HuH-7 (cell line): Measurements from ENCODE around the gene NDST3.
"Not testable (repeated sequence)": the region's sequence is repeated elsewhere in the genome, so short reads cannot be mapped to it uniquely, and the experiment has no call there.

Experiments
- DNase-seq: peaks from one replicate; pipeline ENCODE4 v3.0.0; 2011; ENCODE audit warnings: low spot score

The NDST3 gene

DNA sequence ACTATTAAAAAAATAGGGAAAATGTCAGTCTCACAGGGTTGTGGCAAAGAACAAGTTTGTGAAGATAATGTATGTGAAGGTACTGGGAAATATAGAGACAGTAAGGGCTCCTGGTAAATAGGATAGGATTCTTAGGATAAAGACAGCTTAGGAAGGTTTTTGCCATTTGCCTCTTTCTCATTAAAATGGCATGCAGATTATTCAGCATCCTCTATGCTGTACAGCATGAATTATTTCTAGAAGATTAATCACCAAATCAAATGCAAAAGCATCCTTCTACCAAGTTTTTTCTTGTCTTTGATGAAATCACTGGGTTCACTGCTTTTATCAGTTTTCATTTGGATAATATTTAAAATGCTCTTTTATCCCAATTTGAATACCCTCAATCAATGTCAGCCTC, 142.8 kb downstream of the NDST3 start:
- no peak for DNase-seq

DNA sequence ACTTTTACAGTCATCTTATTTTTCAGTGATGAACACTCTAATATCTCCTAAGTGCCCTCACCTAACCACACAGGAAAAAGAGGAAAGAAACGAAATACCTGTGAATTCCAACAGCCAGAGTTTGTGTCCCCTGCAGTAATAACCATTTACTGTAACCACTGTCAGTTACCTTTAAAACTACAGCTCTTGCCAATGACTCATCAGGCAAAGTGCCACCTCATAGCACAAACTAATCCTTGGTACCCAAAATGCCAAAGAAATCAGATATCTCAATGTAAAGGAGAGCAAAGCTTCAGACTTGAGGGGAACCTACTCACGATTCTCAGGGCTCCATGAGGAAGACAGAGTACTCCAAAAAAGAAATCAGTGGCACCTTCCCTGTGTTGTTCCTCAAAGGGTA, 146.5 kb downstream of the NDST3 start:
- DNase-seq, result no peak

DNA sequence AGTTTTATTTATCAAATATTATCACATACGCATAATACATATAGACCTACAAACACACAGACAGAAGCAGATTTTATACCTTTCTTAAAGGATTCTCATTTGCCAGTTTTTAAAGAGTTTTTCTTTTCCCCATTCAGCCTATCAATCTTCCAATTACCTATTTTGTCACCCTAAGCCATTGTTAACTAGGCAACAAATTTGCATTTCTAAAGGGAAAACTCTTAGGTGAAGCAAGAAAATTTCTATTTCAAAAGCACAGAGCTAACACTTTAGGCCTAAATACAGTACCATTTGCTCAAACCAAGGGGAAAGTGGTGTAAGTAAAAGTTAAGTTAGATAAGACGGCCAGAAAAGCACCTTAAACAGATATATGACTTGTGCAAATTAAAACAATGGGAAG, 156.6 kb downstream of the NDST3 start:
- no peak for DNase-seq

DNA sequence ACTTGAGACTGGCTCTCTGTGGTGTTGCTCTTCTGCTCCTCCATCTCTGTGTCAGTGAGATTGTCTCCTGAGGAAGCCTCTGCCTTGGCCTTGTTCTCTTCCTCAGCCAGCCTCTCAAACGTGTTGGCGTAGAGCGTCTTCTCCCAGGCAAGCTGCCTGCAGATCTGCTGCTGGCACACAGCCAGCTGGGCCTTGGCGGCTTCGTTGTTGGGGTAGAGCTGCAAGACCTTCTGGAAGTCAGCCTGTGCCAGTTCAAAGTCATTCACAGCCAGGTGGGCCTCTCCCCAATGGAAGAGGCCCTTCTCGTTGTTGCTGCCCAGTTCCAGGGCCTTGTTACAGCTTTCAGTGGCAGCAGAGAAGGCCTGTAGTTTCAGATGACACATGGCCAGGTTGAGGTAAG, 159.1 kb downstream of the NDST3 start:
- DNase-seq, result no peak

DNA sequence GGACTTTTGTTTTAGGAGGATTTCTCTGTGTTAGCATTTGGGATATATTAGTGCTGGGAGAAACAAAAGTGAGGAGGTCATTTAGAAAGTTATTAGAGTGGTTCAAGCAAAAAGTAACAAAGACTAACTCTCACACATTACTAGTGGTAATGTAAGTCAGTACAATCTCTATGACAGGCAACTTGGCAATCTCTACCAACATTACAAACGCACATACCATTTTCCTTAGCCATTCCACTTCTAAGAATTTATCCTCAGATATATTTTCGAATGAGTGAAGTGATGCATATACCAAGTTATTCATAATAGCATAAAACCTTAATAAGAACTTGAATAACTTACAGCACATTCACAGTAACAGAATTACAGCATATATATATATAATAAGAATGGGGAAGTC, 172.3 kb downstream of the NDST3 start:
- DNase-seq, result no peak

DNA sequence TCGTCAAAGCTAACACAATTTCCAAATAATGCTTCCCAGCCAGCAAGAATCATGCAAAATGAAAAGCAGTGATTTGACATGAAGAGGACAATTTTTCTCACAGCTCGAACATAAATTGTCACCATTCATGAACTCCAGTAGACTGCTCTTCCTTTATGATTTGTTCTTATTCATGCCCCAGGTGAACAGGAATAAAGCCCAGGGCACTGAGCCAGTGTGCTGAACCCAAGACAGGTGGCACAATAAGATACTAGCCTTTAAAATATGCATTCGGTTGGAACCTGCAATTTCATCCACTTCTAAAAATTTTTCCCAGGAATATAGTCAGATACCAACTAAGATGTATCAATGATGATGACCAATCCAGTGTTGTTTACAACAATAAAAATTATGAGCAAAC, 178.8 kb downstream of the NDST3 start:
- no peak for DNase-seq

DNA sequence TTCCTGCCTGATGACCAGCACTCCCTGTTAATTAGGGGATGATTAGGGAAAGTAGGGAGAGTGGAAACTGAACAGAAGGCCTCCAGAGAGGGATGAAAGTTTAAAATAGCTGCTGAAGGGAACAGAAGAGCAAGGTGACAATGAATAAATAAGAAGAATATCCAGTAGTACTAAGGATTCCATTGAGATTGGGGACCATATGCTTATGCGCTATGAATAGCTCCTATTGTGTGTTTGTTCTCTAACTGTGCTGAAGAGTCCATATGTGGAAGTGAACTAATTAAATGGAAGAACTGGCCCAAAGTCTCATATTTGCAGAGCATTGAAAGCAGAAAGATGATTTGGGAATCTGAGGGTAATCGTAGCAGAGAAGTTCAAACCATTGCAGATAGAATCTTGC, 181.5 kb downstream of the NDST3 start:
- DNase-seq, result no peak

DNA sequence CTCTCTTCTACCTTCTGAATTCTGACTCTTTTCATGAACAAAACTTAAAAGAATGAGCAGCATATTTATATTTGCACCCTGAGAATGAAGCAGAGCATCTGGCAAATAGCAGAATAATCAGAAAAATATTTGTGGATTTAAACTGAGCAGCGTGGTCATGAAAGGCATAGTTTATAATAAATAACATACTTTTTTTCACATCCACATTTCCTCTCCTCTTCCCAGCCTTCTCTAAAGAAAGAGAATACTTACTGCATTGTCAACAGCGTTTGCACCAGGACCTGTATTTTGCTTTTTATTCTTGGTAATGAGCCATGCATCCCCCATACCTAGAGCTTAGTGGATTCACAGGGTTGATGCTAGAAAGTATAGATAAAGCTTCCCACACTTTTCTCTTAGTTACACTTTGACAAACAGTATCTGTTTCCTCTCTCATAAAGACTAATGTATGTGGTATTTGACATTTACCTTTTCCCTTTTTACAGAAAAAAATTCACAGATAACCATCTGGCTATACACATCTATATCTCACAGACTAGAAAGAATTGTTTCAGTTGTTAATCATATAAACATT, 187.0 kb downstream of the NDST3 start:
- DNase-seq, result no peak

DNA sequence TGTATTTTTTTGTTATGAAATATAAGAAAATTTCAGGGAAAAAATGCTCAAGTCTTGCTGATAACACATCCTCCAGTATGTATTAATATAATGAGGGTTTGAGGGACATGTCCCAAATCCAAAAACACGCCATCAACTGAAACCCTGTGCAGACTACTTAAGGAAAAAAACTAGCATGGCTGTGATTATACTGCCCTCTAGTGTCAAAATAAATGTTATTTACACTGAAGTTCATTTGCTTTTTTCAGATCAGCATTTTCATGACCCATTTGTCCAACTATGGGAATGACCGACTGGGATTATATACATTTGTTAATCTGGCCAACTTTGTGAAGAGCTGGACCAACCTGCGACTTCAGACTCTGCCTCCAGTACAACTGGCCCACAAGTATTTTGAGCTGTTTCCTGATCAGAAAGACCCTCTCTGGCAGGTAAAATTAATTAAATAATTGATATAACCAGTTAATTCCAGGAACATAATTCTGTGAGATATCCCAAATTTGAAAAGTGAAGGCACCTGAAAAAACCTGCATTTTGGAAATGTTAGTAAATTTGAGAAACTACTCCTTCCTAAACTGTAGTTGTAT, 190.1 kb downstream of the NDST3 start:
- peak; percentile 5 for DNase-seq

DNA sequence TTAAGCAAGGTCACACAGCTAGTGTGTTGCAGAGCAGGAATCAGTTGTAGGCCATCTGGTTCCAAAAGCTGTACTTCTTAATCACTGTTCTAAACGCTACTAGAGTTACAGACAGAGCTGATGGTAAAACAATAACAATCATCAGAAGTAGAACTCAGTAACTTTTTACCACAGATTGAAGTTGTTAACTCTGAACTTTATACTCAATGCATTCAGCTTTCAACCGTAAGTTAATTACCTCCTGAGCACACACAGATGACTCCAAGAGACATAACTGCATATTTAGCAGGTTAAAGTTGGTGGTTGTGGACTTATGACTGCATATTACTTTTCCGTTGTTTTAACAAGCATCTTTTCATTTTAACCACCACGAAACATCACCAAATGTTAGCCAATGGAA, 191.2 kb downstream of the NDST3 start:
- DNase-seq, result no peak

DNA sequence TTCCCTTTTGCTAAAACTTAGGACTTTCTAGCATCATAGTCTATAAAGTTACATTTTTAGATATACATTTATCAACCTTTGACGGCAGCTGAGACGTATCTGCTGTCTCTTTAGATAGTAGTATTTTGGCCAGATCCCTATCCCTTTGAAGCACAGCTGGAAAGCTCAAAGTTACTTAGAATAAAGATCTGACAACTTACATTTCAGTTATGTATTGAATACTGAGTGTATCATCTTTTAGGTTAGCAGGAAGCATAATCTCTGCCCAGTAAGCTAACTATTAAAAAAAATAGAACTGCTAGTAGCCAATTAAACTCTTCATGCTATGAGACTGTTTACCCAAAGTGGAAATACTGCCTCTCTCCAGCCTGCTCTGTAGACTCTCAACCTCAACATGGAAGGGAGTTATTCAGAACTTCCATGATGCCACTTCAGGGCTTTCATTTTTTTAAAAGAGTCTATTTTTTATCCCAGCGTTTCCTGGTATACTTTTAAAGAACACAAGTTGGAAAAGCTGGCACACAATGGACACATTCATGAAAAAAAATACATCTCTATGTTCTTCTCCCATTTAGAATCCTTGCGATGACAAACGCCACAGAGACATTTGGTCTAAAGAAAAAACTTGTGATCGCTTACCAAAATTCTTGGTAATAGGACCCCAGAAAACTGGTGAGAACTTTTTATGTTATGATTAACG, 192.2 kb downstream of the NDST3 start:
- DNase-seq, result no peak

DNA sequence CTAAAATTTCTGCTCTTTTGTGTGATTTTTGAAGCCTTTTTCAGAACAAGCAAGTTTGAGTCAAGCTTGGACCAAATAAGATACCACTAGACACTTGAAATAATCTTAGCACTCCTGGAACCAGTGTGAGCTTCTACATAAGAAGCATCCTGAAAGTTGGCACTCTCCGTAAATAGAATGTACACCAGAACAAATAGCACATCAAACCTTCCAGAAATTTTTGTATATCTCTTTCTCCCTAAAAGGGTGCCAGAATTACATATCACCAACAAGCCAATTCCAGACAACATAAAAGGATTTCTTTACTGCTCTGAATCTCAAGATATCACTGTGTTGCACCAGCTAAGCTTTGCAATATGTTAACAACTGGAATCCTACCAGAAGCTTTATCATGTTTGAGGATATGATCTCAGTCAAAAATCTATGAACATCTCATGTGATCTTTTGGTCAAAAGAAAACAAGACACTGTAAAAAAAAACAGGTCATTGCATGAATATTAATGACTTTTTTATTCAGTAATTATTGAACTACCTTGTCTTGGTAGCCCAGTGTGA, 201.4 kb downstream of the NDST3 start:
- no peak for DNase-seq

DNA sequence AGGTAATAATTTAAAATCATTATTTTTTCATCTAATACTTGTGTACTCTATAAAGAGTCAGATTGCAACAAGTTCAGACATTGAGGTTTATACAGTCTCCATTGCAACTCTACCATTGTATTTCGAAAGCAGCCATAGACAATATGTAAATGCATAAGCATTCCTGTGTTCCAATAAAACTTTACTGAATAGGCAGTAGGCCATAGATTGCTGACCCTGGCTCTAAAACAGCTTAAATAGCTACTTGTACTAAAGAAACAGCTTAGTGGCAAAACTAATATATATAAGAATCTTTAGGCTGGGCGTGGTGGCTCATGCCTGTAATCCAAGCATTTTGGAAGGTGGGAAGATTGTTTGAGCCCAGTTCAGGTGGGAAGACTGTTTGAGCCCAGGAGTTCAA, 203.2 kb downstream of the NDST3 start:
- no peak for DNase-seq

DNA sequence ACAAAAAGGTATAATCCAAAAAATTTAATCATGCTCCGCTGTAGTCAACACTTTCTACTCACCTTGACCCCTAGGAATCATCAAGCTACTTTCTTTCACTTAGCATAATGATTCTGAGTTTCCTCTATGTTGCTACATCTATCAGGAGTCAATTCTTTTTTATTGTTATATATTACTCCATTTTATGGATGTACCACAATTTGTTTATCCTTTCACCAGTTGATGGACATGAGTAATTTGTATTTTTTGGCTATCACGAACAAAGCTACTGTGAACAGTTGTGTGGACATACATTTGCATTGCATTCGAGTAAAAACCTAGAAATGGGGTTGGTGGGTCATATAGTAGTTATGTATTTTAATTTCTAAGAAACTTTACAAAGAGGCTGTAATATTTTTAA, 215.6 kb downstream of the NDST3 start:
- no peak for DNase-seq

DNA sequence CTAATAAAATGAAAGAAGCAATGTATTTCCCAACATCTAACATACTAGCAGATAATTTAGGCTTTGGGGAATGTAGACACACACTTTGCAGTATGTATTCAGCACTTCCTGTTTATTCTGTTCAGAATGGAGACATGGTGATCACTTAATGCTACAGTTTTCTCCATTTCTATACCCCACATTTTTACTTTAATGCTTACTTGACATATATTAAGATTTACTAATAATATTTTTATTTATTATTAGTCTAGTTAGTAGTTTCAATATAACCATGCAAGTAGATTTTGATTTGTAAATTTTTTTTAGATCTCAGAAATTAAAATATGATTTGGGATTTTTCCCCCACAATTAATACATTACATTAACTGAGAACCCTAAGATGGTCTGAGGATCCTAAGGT, 220.1 kb downstream of the NDST3 start:
- no peak for DNase-seq

DNA sequence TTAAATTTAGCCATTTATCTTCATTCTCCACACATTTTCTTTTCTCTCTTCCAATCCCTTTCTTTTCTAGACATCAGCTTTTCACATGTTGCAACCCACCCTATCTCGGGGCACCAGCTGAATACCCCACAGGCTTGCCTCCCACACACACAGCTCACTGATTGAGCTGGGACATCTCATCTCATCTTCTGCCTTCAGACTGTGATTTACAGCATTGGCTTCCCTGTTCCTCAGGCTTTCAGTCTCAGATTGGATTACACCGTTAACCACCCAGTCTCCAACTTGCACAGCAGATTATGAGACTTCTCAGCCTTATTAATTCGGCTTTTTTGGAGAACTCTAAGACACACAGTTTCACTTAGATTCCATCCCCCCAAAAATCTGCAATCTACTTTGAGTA, 224.8 kb downstream of the NDST3 start:
- no peak for DNase-seq

DNA sequence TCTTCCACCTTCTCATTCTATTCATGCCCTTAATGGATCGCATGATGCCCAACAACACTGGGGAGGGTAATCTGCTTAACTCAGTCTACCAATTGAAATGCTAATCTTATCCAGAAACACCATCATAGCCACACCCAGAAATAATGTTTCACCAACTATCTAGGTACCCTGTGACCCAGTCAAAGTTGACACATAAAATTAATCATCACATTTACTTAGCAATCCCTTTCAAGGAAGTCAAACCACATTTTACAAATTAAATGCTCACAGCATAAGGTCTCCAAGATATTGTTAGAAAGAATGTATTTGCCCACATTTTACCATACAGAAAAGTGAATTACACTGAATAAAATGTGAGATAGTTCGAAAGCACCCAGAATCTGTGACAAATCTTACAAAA, 226.0 kb downstream of the NDST3 start:
- no peak for DNase-seq

DNA sequence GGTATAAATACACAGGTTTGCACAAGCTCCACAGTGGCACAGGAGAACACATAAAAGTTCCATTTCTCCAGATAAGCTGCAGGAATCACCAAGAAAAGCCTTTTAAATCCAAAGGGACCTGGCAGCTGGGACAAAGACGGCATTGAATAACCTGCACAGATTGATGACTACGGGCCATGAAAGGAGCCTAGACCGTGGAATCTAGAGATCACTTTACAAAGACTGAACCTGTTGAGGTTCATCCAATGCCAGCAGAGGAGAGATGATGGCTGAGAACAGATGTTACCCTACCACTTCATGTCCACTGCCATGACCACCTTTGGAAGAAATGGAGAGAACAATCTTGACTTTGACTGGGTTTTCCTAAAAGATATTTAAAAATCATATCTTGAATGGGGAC, 229.8 kb downstream of the NDST3 start:
- no peak for DNase-seq

DNA sequence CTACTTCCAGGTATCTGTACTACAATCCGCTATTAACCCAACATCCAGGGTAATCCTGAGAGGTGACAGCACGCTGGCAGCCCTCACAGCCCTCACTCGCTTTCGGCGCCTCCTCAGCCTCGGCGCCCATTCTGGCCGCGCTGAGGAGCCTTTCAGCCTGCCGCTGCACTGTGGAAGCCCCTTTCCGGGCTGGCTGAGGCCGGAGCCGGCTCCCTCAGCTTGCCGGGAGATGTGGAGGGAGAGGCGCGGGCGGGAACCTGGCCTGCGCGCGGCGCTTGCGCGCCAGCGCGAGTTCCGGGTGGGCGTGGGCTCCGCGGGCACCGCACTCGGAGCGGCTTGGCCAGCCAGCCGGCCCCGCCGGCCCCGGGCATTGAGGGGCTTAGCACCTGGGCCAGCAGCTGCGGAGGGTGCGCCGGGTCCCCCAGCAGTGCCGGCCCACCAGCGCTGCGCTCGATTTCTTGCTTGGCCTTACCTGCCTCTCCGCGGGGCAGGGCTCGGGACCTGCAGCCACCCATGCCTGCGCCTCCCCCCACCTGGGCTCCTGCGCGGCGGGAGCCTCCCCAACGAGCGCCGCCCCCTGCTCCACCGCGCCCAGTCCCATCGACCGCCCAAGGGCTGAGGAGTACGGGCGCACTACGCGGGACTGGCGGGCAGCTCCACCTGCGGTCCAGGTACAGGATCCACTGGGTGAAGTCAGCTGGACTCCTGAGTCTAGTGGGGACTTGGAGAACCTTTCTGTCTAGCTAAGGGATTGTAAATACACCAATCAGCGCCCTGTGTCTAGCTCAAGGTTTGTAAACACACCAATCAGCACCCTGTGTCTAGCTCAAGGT, 231.2 kb downstream of the NDST3 start:
- no peak for DNase-seq

DNA sequence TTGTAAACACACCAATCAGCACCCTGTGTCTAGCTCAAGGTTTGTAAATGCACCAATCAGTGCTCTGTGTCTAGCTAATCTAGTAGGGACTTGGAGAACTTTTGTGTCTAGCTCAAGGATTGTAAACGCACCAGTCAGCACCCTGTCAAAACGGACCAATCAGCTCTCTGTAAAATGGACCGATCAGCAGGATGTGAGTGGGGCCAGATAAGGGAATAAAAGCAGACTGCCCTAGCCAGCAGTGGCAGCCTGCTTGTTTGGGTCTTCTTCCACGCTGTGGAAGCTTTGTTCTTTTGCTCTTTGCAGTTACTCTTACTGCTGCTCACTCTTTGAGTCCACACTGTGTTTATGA, 231.8 kb downstream of the NDST3 start:
- DNase-seq, result not testable (repeated sequence)

DNA sequence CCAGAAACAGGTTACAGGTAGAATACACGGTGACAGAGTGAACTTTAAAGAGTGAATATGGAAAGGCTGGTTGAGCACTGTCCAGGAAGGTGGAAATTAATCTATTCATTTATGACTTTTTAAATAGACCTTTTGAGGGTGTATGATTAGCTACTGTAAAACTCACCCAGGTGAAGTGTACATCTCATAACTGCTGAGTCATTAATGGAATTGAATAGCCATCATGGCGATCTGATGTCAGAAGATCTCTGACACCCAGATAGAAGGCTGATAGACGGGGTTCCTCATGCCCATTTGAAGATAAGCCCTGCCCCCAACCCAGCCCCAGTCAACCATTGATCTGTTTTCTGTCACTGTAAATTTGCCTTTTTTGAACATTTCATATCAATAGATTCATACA, 234.5 kb downstream of the NDST3 start:
- DNase-seq, result no peak

DNA sequence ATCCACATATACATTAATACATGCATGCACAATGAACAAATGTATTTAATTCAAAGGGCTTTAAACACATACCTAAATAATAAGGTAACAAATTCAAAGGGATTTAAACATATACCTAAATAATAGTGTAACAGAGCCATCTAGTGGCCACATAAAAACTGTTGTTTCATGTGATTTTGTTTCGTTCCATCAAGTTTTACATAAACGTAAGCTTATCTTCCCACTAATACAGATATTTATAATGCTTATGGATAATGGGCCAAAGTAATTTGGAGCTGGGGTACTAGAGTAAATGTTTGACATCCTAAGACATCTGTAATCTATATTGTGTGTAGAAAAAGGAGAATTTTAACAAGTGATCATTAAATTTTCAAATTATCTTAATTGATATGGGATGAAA, 236.2 kb downstream of the NDST3 start:
- DNase-seq, result no peak

DNA sequence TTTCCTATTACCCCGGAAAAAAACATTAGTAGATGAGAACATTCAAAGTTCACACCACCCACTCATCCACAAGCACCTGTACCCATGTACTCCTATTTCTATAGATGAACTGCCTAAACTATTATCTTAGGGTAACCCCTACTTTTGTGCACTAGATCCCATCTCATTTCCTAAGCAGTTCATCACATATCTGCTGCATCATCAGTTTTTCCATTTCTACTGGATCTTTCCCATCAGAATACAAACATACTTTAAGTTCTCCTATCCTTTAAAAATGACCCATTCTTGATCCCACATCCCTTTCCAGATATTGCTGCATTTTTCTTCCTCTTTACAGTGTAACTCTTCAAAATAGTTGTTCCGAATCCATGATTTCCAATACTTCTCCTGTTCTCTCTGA, 237.5 kb downstream of the NDST3 start:
- DNase-seq, result no peak
